GM19372 (cell line): Measurements from ENCODE around the gene SDSL.

Experiments used
- ATAC-seq: cut with Tn5 transposase; IDR thresholded peaks from one replicate; pipeline ENCODE4 v1.9.1; 2021; ENCODE audit warnings: mild to moderate bottlenecking, low read depth, moderate library complexity; ENCODE audit not compliant: unreplicated experiment

Gene SDSL

GRCh38 chr12:113477842-113478215, 55.6 kb downstream of the SDSL start:
- no peak for ATAC-seq

GRCh38 chr12:113478351-113479011, 56.3 kb downstream of the SDSL start:
- ATAC-seq: no peak

GRCh38 chr12:113479216-113479589, 57.0 kb downstream of the SDSL start:
- ATAC-seq: no peak

- no peak for ATAC-seq
Observed at GRCh38 chr12:113479590-113480335, 57.6 kb downstream of the SDSL start.

GRCh38 chr12:113480336-113480971, 58.3 kb downstream of the SDSL start:
- no peak for ATAC-seq

- ATAC-seq: no peak
Observed at GRCh38 chr12:113482334-113482733, 60.2 kb downstream of the SDSL start.

GRCh38 chr12:113485330-113485729, 63.1 kb downstream of the SDSL start:
- no peak for ATAC-seq

- ATAC-seq: no peak
Observed at GRCh38 chr12:113486722-113487121, 64.5 kb downstream of the SDSL start.
